Thyroid gland (tissue), 4 donors: Measurements from ENCODE around the gene P4HTM. TPM values are rescaled to one million over a fixed set of nuclear protein-coding genes. Genes with fewer than 3 reads are reported as not detected.

ENCODE experiments used
- DNase-seq, 2 donors: peaks; one replicate each; pipeline ENCODE4 v3.0.0-alpha.2; 2019
- H3K27ac ChIP-seq, 3 donors: fragments of 200-600 bp; sonication (generic); 1 replicate in 2 of 3; 2 replicates in 1 of 3; pipeline ENCODE4 v1.5.1; 2016 to 2019; ENCODE audit warnings: mild to moderate bottlenecking in 1 of 3, moderate library complexity in 1 of 3
- H3K27me3 ChIP-seq: fragments of 200-600 bp; sonication (generic); one replicate; pipeline ENCODE4 v1.5.1; 2019
- H3K36me3 ChIP-seq, 2 donors: fragments of 200-600 bp; sonication (generic); one replicate each; pipeline ENCODE4 v1.5.1; 2016 to 2019
- H3K4me1 ChIP-seq, 2 donors: fragments of 200-600 bp; sonication (generic); one replicate each; pipeline ENCODE4 v1.5.1; 2017 to 2019
- H3K4me3 ChIP-seq, 3 donors: fragments of 200-600 bp; sonication (generic); replicated peaks in 1 of 3; 1 replicate in 2 of 3; 2 replicates in 1 of 3; pipeline ENCODE4 v1.5.1; 2016; ENCODE audit warnings: mild to moderate bottlenecking in 1 of 3
- H3K9me3 ChIP-seq: fragments of 200-600 bp; sonication (generic); one replicate; pipeline ENCODE4 v1.5.1; 2017
- POLR2A ChIP-seq, 2 donors: fragments of 450-650 bp; IDR thresholded peaks; one replicate each; pipeline ENCODE4 v1.6.1; 2017; ENCODE audit warnings: antibody characterized with exemption in 2 of 2, mild to moderate bottlenecking in 2 of 2, moderate library complexity in 1 of 2
- WGBS, 2 donors: methylation state at CpG; one replicate each; pipeline ENCODE4 v1.1.5; 2017; 5-methylcytosine and 5-hydroxymethylcytosine counted together
- intact Hi-C: fragments of 100-400 bp; cut with DNase I; formaldehyde crosslinking; loops from one replicate; pipeline ENCODE4 v1.15.1; 2023
- total RNA-seq, 4 donors: library from RNA; depleted of rRNA; stranded (reverse); fragments of >200 nt; gene quantifications; one replicate each; pipeline ENCODE4 v1.2.3, GENCODE V29; 2016
- TF ChIP-seq, protein P1 (sequence below), 6 experiments: fragments of 200-600 bp in 3 of 6; fragments of 450-650 bp in 3 of 6; sonication (generic) in 3 of 6; IDR thresholded peaks; one replicate each; pipeline ENCODE4 v1.5.1; 2016 to 2019; ENCODE audit warnings: antibody characterized with exemption in 6 of 6, mild to moderate bottlenecking in 2 of 6, inconsistent platforms in 1 of 6, moderate library complexity in 1 of 6

The P4HTM gene
- total RNA-seq, 4 donors from 2014 or later, result 73.5 to 117 (median 95.0) TPM

GRCh38 chr3:49004352-49005302, 14.6 kb downstream of the P4HTM start:
- H3K4me1 ChIP-seq, result peaks cover 18 to 25% of the 10 kb centered on the region in 2 donors
- WGBS, 2 donors, result 70 to 87% methylated on average over 3 to 5 of the region's 16 CpGs
- no peaks in the 10 kb centered on the region for H3K36me3 ChIP-seq
- intact Hi-C loops, result no loop called here
- peak overlapping the region in 1 of 3 donors; percentile 98 for H3K27ac ChIP-seq
- no peaks in the 10 kb centered on the region for H3K27me3 ChIP-seq
- DNase-seq, result peak; percentile 56 to 60
- H3K4me3 ChIP-seq, result no peak overlapping the region
- no peaks in the 10 kb centered on the region for H3K9me3 ChIP-seq
- TF ChIP-seq, protein P1, sequence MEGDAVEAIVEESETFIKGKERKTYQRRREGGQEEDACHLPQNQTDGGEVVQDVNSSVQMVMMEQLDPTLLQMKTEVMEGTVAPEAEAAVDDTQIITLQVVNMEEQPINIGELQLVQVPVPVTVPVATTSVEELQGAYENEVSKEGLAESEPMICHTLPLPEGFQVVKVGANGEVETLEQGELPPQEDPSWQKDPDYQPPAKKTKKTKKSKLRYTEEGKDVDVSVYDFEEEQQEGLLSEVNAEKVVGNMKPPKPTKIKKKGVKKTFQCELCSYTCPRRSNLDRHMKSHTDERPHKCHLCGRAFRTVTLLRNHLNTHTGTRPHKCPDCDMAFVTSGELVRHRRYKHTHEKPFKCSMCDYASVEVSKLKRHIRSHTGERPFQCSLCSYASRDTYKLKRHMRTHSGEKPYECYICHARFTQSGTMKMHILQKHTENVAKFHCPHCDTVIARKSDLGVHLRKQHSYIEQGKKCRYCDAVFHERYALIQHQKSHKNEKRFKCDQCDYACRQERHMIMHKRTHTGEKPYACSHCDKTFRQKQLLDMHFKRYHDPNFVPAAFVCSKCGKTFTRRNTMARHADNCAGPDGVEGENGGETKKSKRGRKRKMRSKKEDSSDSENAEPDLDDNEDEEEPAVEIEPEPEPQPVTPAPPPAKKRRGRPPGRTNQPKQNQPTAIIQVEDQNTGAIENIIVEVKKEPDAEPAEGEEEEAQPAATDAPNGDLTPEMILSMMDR (IDR thresholded peaks at IDR 0.05), result no peak
- no peak for TF ChIP-seq POLR2A (IDR thresholded peaks at IDR 0.05)

DNA sequence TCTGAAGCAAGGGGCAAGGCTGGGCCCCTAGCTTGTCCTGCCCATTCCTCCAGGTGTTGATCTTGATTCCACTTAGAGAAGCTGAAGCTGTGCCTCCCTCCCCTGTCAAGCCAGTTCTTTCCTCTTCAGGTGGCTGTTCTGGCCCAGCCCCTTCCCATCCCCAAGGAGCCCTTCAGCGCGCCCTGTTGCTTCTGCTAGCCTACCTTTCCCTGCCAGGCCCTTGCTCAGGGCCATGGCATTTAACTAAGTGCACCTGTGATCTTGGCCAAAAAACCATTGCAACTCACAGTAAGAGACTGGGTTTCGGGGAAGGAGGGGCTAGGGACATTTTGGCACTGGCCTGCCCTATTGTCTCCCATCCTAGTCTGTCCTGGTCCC, 15.3 kb downstream of the P4HTM start:
- DNase-seq, result peak; percentile 71 to 82
- intact Hi-C loops, result no loop called here
- Histone ChIP-seq H3K9me3 (no peaks in the 10 kb centered on the region), H3K4me3 (no peak overlapping the region), H3K4me1 (peaks cover 18 to 25% of the 10 kb centered on the region in 2 donors), H3K36me3 (no peaks in the 10 kb centered on the region), H3K27me3 (no peaks in the 10 kb centered on the region), H3K27ac (peak overlapping the region; percentile 96 to 98 (median 96))
- 31 to 62% methylated on average over 3 of the region's 3 CpGs for WGBS, 2 donors
- TF ChIP-seq POLR2A (IDR thresholded peaks at IDR 0.05), result no peak
- TF ChIP-seq, protein P1 (IDR thresholded peaks at IDR 0.05), result no peak

DNA sequence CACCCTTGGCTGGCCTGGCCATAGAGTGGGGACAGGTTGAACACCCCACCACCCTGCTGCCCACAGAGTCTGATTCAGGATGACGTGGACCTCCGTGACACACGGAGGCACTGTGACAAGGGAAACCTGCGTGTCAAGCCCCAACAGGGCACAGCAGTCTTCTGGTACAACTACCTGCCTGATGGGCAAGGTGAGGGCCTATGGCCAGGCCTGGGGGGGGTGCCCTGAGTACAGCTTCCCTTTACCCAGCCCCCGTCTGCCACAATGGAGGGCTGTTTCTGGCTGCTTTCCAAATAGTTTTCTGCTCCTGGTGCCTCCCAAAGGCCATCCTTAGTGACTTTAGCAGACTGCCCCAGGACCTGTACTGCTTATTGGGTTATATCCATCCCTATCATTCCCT, 16.0 kb downstream of the P4HTM start:
- Histone ChIP-seq H3K4me3 (peak overlapping the region in 1 of 3 donors; percentile 86), H3K36me3 (no peaks in the 10 kb centered on the region), H3K4me1 (peaks cover 18 to 25% of the 10 kb centered on the region in 2 donors), H3K27ac (peak overlapping the region; percentile 96 to 98 (median 96)), H3K27me3 (no peaks in the 10 kb centered on the region), H3K9me3 (no peaks in the 10 kb centered on the region)
- intact Hi-C loops, result no loop called here
- TF ChIP-seq, protein P1 (IDR thresholded peaks at IDR 0.05), result no peak
- TF ChIP-seq POLR2A (IDR thresholded peaks at IDR 0.05), result no peak
- no peak for DNase-seq
- 79 to 97% methylated on average over 2 to 5 of the region's 5 CpGs for WGBS, 2 donors

- Histone ChIP-seq H3K27ac (peak overlapping the region; percentile 96 to 98 (median 96)), H3K27me3 (no peaks in the 10 kb centered on the region), H3K36me3 (no peaks in the 10 kb centered on the region), H3K4me3 (peak overlapping the region; percentile 36 to 86 (median 72)), H3K4me1 (peaks cover 18 to 25% of the 10 kb centered on the region in 2 donors), H3K9me3 (no peaks in the 10 kb centered on the region)
- DNase-seq, result peak; percentile 50 to 57
- TF ChIP-seq POLR2A (IDR thresholded peaks at IDR 0.05), result peak in 1 of 2 donors; percentile 14
- TF ChIP-seq, protein P1 (IDR thresholded peaks at IDR 0.05), result no peak
- intact Hi-C loops, result no loop called here
- 0 to 1% methylated on average over 2 to 27 of the region's 32 CpGs for WGBS, 2 donors
These were observed 16.5 kb downstream of the P4HTM start for GRCh38 chr3:49006408-49007067.
